ENCODE results near the gene XIRP2. TPM values are rescaled to one million over a fixed set of nuclear protein-coding genes. Genes with fewer than 3 reads are reported as not detected.

Gene XIRP2
- total and polyA plus RNA-seq, 4 donors: under 0.01 to 0.14 (median 0.01) TPM; not detected in 1

DNA sequence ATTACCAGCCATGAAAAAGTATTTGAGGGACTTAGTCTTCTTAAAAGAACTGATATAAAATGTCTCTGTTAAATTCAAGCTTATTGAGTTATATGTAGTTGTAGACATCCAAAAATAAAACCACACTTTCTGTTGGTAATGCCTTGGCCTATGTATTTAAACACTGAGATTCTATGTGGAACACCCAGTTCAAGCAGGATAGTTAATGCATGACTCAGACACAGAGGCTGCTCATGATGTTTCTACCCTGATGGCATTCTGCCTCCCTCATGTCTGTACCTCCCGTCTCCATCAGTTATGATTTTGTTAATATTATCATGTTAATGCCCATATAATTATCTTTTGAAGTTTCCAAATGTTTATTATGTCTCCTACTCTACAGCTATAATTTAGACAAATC, 164.5 kb downstream of the XIRP2 start:
- no peak for DNase-seq (ENCODE audit: low spot score)
- no peak overlapping the region for H3K9ac ChIP-seq (ENCODE audit: low read depth in 1 of 2, low read length in 2 of 2)
- no peaks in the 10 kb centered on the region for H3K36me3 ChIP-seq (ENCODE audit: control insufficient read depth in 4 of 4, insufficient read depth in 3 of 4, low read depth in 1 of 4, low read length in 3 of 4)
- TF ChIP-seq HNF4A (conservative IDR thresholded peaks at IDR 0.05): no peak
- TF ChIP-seq, protein P1, sequence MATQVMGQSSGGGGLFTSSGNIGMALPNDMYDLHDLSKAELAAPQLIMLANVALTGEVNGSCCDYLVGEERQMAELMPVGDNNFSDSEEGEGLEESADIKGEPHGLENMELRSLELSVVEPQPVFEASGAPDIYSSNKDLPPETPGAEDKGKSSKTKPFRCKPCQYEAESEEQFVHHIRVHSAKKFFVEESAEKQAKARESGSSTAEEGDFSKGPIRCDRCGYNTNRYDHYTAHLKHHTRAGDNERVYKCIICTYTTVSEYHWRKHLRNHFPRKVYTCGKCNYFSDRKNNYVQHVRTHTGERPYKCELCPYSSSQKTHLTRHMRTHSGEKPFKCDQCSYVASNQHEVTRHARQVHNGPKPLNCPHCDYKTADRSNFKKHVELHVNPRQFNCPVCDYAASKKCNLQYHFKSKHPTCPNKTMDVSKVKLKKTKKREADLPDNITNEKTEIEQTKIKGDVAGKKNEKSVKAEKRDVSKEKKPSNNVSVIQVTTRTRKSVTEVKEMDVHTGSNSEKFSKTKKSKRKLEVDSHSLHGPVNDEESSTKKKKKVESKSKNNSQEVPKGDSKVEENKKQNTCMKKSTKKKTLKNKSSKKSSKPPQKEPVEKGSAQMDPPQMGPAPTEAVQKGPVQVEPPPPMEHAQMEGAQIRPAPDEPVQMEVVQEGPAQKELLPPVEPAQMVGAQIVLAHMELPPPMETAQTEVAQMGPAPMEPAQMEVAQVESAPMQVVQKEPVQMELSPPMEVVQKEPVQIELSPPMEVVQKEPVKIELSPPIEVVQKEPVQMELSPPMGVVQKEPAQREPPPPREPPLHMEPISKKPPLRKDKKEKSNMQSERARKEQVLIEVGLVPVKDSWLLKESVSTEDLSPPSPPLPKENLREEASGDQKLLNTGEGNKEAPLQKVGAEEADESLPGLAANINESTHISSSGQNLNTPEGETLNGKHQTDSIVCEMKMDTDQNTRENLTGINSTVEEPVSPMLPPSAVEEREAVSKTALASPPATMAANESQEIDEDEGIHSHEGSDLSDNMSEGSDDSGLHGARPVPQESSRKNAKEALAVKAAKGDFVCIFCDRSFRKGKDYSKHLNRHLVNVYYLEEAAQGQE (IDR thresholded peaks at IDR 0.05): no peak
- TF ChIP-seq, protein P2, sequence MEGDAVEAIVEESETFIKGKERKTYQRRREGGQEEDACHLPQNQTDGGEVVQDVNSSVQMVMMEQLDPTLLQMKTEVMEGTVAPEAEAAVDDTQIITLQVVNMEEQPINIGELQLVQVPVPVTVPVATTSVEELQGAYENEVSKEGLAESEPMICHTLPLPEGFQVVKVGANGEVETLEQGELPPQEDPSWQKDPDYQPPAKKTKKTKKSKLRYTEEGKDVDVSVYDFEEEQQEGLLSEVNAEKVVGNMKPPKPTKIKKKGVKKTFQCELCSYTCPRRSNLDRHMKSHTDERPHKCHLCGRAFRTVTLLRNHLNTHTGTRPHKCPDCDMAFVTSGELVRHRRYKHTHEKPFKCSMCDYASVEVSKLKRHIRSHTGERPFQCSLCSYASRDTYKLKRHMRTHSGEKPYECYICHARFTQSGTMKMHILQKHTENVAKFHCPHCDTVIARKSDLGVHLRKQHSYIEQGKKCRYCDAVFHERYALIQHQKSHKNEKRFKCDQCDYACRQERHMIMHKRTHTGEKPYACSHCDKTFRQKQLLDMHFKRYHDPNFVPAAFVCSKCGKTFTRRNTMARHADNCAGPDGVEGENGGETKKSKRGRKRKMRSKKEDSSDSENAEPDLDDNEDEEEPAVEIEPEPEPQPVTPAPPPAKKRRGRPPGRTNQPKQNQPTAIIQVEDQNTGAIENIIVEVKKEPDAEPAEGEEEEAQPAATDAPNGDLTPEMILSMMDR (IDR thresholded peaks at IDR 0.05; ENCODE audit: low read depth, low read length, missing input control): no peak
- no peak overlapping the region for H3K27ac ChIP-seq (ENCODE audit: low read depth in 1 of 2, low read length in 2 of 2)
- WGBS: 77% methylated on average over 1 of the region's 1 CpG
- H3K9me3 ChIP-seq (ENCODE audit: control insufficient read depth in 4 of 4, low read length in 3 of 4): no peaks in the 10 kb centered on the region
- no peak overlapping the region for H3K4me3 ChIP-seq (ENCODE audit: low read depth in 1 of 3, low read length in 3 of 3)
- no peaks in the 10 kb centered on the region for H3K27me3 ChIP-seq (ENCODE audit: control insufficient read depth in 4 of 4, insufficient read depth in 4 of 4, low read length in 3 of 4)
- no peaks in the 10 kb centered on the region for H3K4me1 ChIP-seq (ENCODE audit: control insufficient read depth in 4 of 4, insufficient read depth in 4 of 4, low read length in 3 of 4)

DNA sequence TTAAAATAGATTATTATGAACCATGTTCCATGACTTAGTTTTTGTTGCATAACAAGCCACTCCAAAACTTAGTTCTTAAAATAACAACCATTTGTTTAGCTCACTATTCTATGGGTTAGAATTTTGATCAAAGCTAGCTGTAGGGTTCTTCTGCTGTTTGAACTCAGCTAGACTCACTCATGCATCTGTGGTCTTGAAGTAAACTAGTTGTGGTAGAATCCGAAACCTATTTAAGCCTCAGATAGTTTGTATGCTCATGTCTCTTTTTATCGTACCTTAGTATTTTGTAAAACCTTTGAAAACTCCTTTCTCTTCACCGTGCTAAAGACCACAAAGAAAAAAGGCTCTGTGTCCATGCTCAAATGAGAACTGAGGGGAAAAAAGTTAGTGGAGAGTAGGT, 166.6 kb downstream of the XIRP2 start:
- H3K36me3 ChIP-seq (ENCODE audit: control insufficient read depth in 4 of 4, insufficient read depth in 3 of 4, low read depth in 1 of 4, low read length in 3 of 4): no peaks in the 10 kb centered on the region
- H3K4me1 ChIP-seq (ENCODE audit: control insufficient read depth in 4 of 4, insufficient read depth in 4 of 4, low read length in 3 of 4): no peaks in the 10 kb centered on the region
- no peak overlapping the region for H3K9ac ChIP-seq (ENCODE audit: low read depth in 1 of 2, low read length in 2 of 2)
- H3K27ac ChIP-seq (ENCODE audit: low read depth in 1 of 2, low read length in 2 of 2): no peak overlapping the region
- no peak overlapping the region for H3K4me3 ChIP-seq (ENCODE audit: low read depth in 1 of 3, low read length in 3 of 3)
- H3K9me3 ChIP-seq (ENCODE audit: control insufficient read depth in 4 of 4, low read length in 3 of 4): no peaks in the 10 kb centered on the region
- 84% methylated on average over 3 of the region's 3 CpGs for WGBS
- no peaks in the 10 kb centered on the region for H3K27me3 ChIP-seq (ENCODE audit: control insufficient read depth in 4 of 4, insufficient read depth in 4 of 4, low read length in 3 of 4)
- no peak for DNase-seq (ENCODE audit: low spot score)
- TF ChIP-seq, protein P3, sequence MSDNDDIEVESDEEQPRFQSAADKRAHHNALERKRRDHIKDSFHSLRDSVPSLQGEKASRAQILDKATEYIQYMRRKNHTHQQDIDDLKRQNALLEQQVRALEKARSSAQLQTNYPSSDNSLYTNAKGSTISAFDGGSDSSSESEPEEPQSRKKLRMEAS (IDR thresholded peaks at IDR 0.05): no peak
- TF ChIP-seq, protein P2 (IDR thresholded peaks at IDR 0.05; ENCODE audit: low read depth, low read length, missing input control): no peak
- TF ChIP-seq TAF1 (conservative IDR thresholded peaks at IDR 0.05) (no peak), HNF4G (IDR thresholded peaks at IDR 0.05) (no peak), RAD21 (IDR thresholded peaks at IDR 0.05) (no peak), YY1 (IDR thresholded peaks at IDR 0.05) (no peak), FOXA1 (IDR thresholded peaks at IDR 0.05) (no peak), SP1 (IDR thresholded peaks at IDR 0.05) (no peak), FOXA2 (IDR thresholded peaks at IDR 0.05) (no peak)
- TF ChIP-seq, protein P1 (IDR thresholded peaks at IDR 0.05): no peak

All from liver (tissue), 9 donors.